ENCODE measurements around the gene NPR3. TPM values are rescaled to one million over a fixed set of nuclear protein-coding genes. Genes with fewer than 3 reads are reported as not detected.
"Not testable (repeated sequence)": the region's sequence is repeated elsewhere in the genome, so short reads cannot be mapped to it uniquely, and the experiment has no call there.

The NPR3 gene
- total RNA-seq, 1 experiment from 2014 or later: 5.8 TPM

- Histone ChIP-seq H3K9me3 (no peaks in the 10 kb centered on the region; the same call in 1 of the 2 replicates), H3K4me3 (no peak overlapping the region), H3K36me3 (no peaks in the 10 kb centered on the region), H3K27me3 (no peaks in the 10 kb centered on the region)
- no peak for DNase-seq
These were observed 65.1 kb downstream of the NPR3 start for GRCh38 chr5:32776200-32776599.

GRCh38 chr5:32777222-32777621 lies 66.1 kb downstream of the NPR3 start:
- Histone ChIP-seq H3K9me3 (no peaks in the 10 kb centered on the region; the same call in 1 of the 2 replicates), H3K27me3 (no peaks in the 10 kb centered on the region), H3K36me3 (no peaks in the 10 kb centered on the region), H3K4me3 (no peak overlapping the region)
- DNase-seq: no peak

GRCh38 chr5:32777733-32778132 lies 66.6 kb downstream of the NPR3 start:
- no peaks in the 10 kb centered on the region; the same call in 1 of the 2 replicates for H3K9me3 ChIP-seq
- no peak overlapping the region for H3K4me3 ChIP-seq
- no peaks in the 10 kb centered on the region for H3K36me3 ChIP-seq
- DNase-seq: no peak
- H3K27me3 ChIP-seq: no peaks in the 10 kb centered on the region

GRCh38 chr5:32778403-32778802 lies 67.3 kb downstream of the NPR3 start:
- Histone ChIP-seq H3K27me3 (no peaks in the 10 kb centered on the region), H3K9me3 (no peaks in the 10 kb centered on the region; the same call in 1 of the 2 replicates), H3K4me3 (no peak overlapping the region), H3K36me3 (no peaks in the 10 kb centered on the region)
- no peak for DNase-seq

GRCh38 chr5:32779754-32780415 lies 68.8 kb downstream of the NPR3 start:
- Histone ChIP-seq H3K36me3 (no peaks in the 10 kb centered on the region), H3K27me3 (no peaks in the 10 kb centered on the region), H3K4me3 (no peak overlapping the region), H3K9me3 (no peaks in the 10 kb centered on the region; the same call in 1 of the 2 replicates)
- DNase-seq: no peak

- H3K36me3 ChIP-seq: no peaks in the 10 kb centered on the region
- no peak for DNase-seq
- no peaks in the 10 kb centered on the region; the same call in 1 of the 2 replicates for H3K9me3 ChIP-seq
- no peak overlapping the region for H3K4me3 ChIP-seq
- H3K27me3 ChIP-seq: no peaks in the 10 kb centered on the region
These were observed 69.4 kb downstream of the NPR3 start for GRCh38 chr5:32780508-32780919.

GRCh38 chr5:32783661-32784060 lies 72.5 kb downstream of the NPR3 start:
- no peak for DNase-seq
- Histone ChIP-seq H3K36me3 (no peaks in the 10 kb centered on the region), H3K27me3 (no peaks in the 10 kb centered on the region; the same call in 1 of the 2 replicates), H3K9me3 (no peaks in the 10 kb centered on the region; the same call in 1 of the 2 replicates), H3K4me3 (no peak overlapping the region)

- Histone ChIP-seq H3K27me3 (no peaks in the 10 kb centered on the region; the same call in 1 of the 2 replicates), H3K4me3 (no peak overlapping the region), H3K9me3 (no peaks in the 10 kb centered on the region; the same call in 1 of the 2 replicates), H3K36me3 (no peaks in the 10 kb centered on the region)
- no peak for DNase-seq
These were observed 74.6 kb downstream of the NPR3 start for GRCh38 chr5:32785611-32786254.

GRCh38 chr5:32786311-32786710 lies 75.2 kb downstream of the NPR3 start:
- no peaks in the 10 kb centered on the region for H3K36me3 ChIP-seq
- no peaks in the 10 kb centered on the region; the same call in 1 of the 2 replicates for H3K9me3 ChIP-seq
- no peak overlapping the region for H3K4me3 ChIP-seq
- no peak for DNase-seq
- H3K27me3 ChIP-seq: no peaks in the 10 kb centered on the region; the same call in 1 of the 2 replicates

- DNase-seq: no peak
- no peaks in the 10 kb centered on the region for H3K36me3 ChIP-seq
- no peaks in the 10 kb centered on the region; the same call in 1 of the 2 replicates for H3K9me3 ChIP-seq
- H3K4me3 ChIP-seq: no peak overlapping the region
- no peaks in the 10 kb centered on the region; the same call in 1 of the 2 replicates for H3K27me3 ChIP-seq
These were observed 79.4 kb downstream of the NPR3 start for GRCh38 chr5:32790411-32790951.

- no peaks in the 10 kb centered on the region for H3K9me3 ChIP-seq
- no peaks in the 10 kb centered on the region for H3K36me3 ChIP-seq
- no peaks in the 10 kb centered on the region; the same call in 1 of the 2 replicates for H3K27me3 ChIP-seq
- H3K4me3 ChIP-seq: no peak overlapping the region
- DNase-seq: no peak
These were observed 80.6 kb downstream of the NPR3 start for GRCh38 chr5:32791536-32792243.

GRCh38 chr5:32794086-32794485 lies 83.0 kb downstream of the NPR3 start:
- Histone ChIP-seq H3K36me3 (no peaks in the 10 kb centered on the region), H3K4me3 (no peak overlapping the region), H3K9me3 (no peaks in the 10 kb centered on the region), H3K27me3 (no peaks in the 10 kb centered on the region)
- no peak for DNase-seq

- H3K4me3 ChIP-seq: no peak overlapping the region
- no peaks in the 10 kb centered on the region for H3K27me3 ChIP-seq
- H3K36me3 ChIP-seq: no peaks in the 10 kb centered on the region
- peaks cover 16% of the 10 kb centered on the region for H3K9me3 ChIP-seq
- DNase-seq: no peak
These were observed 91.6 kb downstream of the NPR3 start for GRCh38 chr5:32802764-32803163.

GRCh38 chr5:32803656-32804055 lies 92.5 kb downstream of the NPR3 start:
- H3K27me3 ChIP-seq: no peaks in the 10 kb centered on the region

GRCh38 chr5:32805462-32805861 lies 94.3 kb downstream of the NPR3 start:
- peaks cover 13% of the 10 kb centered on the region for H3K9me3 ChIP-seq
- DNase-seq, H3K4me3 ChIP-seq, H3K36me3 ChIP-seq, H3K27me3 ChIP-seq: not testable (repeated sequence)

More at GRCh38 chr5:32803656-32804055, 92.5 kb downstream of the NPR3 start:
- H3K36me3 ChIP-seq: no peaks in the 10 kb centered on the region
- H3K4me3 ChIP-seq: no peak overlapping the region
- no peak for DNase-seq
- peaks cover 16% of the 10 kb centered on the region for H3K9me3 ChIP-seq

GRCh38 chr5:32805971-32806638 lies 95.0 kb downstream of the NPR3 start:
- no peak for DNase-seq
- Histone ChIP-seq H3K27me3 (no peaks in the 10 kb centered on the region), H3K36me3 (no peaks in the 10 kb centered on the region), H3K9me3 (peaks cover 7% of the 10 kb centered on the region), H3K4me3 (no peak overlapping the region)
